Ammon's horn (tissue), 1 donor: ENCODE data around the gene RAD52.

Source experiments
- DNase-seq: peaks from one replicate; pipeline ENCODE4 v3.0.0-alpha.2; 2016; ENCODE audit warnings: low spot score

RAD52 gene

DNA sequence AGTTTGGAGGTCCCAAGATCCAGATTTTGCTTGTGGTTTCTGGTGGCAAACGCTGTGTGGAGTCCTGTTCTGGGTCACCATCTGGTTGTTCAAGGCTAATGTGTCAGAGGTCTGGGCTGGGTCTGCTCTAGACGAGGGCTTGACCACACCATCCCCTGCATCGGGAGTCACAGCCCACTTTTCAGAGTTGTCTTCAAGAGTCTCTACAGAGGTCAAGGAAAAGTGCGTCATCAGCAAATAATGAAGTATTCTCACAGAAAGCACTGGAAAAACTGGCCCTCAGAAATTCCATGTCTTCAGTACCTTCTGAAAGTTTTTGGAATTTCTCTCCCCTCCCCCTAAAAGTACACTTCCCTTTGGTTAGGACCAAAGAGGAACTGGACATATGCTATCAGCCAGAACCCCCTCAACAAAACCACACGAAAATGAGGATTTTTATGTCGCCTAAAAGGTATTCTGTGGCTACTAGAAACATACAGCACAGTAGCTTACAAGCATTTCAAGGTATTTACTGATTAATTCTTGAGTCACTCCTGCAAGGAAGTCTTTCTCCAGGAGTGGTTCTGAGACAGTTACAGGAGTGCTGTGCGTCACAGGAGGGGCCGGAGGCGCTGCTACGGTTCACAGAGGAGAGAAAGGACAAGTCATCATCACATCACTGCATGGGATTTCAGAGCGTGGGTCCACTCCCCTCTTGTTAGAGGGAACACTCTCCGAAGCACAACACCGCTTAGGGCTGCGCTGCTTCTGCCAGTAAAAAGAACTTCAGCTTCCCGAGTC is 35.4 kb downstream of the RAD52 start:
- DNase-seq: no peak

DNA sequence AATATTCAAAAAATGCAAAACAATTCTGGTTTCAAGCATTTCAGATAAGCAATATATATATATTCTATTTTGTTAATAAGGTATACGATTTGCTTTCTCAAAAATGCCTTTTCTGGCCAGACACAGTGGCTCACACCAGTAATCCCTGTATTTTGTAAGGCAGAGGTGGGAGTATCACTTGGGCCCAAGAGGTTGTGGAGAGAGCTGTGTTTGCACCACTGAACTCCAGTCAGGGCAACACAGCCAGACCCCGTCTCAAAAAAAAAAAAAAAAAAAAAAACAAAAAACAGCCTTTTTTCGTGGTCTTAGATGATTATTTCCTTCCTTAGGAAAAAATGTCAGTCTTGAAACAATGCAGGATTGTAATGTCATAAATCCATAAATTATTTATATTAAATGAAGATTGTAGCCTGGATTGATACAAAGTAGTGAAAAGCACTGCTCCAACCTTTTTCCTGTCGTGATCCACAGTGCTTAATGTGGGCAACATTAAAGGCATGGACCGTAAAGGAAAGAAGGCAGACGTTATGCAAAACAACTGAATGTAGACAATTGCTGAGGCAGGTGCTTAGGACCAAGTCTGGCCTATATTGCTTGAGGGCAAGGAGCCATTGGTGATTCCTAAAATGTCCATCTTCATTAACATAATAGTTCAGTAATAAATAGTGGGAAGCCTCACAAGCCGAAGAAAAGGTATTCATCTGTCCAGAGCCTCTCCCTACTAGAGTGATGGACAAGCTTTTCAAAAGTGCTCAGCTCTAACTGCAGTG is 36.8 kb downstream of the RAD52 start:
- DNase-seq: no peak

DNA sequence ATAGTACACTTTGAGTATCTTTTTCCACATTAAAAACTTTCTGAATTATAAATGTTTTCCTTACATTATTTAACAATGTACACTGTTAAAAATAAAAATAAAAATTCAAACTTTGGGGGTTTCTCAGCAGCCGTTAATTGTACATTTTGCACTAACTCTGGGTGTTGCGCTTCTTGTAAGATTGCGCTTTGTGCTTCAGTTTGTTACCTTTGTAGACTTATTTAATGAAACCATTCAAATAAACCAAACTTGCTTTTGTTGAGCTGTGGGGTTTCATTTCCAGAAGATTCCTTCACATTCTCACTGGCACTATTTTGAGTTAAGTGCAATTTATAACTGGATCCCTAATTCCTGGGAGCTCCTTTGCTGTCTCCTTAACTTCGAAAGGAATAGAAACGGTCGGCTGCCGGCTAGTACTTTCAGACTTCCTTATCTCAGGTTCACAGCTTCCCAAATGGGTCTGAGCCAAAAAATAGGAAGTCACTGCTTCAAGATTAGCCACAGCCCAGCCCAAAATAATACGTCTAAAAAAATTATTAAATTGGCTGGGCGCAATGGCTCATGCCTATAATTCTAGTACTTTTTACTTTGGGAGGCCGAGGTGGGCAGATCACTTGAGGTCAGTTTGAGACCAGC is 38.2 kb downstream of the RAD52 start:
- no peak for DNase-seq

DNA sequence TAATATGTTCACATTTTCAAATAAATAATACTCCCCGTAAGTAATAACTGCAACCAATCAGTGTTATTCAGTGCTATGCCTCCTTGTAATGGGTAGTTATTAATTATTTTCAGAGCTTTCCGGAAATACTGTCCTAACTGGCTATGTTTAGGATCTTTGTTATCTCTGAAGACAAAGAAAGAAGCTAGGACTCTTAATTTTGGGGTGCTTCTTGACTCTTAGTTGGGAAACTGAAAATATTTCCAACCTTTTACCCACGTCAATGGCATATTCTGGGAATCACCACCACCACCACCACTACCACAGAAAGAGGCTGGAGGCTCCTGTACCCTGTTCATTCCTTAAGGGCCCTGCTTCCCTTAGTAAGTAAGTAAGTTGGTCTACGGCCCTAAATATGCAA is 39.1 kb downstream of the RAD52 start:
- no peak for DNase-seq

DNA sequence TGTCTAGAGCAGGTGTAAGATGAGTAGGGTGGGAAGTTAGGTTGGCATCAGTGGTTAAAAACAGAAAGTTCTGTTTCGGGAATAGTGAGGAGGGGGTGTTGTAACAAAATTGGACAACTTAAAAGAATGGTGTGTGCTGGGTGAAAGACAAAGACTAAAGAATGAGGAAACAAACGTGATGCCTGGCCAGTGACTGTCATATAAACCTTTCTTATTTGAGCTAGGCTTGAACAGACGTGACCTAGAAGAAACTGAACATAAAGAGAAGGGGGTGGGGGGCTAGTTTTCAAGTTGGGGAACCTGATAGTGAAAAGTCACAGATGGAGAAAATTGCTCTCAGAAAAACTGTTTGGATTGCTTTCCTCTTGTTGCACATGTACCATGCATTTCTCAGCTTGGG is 39.6 kb downstream of the RAD52 start:
- no peak for DNase-seq

DNA sequence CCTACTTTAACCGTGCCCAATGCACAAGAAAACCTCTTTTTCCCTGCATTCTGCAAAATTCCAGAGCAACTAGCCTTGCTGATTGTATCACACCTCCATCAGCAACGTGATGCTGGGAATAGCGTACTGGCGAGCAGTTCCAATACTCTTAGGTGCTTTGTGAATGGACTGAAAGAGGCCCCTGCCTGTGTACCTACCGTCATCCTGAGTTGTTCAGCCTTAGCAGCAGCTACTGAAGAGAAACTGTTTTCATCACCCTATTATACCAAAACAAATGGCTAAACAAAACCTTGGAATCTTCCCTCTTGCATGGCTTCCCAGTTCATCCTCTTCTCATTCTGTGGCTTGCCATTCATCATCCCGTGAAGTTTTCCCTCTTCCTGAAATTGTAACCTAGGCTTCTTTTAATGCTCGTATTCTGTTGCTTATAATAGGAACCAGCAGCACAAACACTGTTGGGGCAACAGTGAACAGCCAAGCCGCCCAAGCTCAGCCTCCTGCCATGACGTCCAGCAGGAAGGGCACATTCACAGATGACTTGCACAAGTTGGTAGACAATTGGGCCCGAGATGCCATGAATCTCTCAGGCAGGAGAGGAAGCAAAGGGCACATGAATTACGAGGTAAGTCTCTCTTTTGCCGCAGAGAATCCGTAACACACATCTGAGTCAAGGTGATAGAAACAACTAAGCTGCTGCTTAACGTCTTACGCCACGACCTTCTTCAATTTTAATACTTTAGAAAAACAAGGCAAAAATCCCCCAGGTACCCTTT is 41.9 kb downstream of the RAD52 start:
- no peak for DNase-seq

DNA sequence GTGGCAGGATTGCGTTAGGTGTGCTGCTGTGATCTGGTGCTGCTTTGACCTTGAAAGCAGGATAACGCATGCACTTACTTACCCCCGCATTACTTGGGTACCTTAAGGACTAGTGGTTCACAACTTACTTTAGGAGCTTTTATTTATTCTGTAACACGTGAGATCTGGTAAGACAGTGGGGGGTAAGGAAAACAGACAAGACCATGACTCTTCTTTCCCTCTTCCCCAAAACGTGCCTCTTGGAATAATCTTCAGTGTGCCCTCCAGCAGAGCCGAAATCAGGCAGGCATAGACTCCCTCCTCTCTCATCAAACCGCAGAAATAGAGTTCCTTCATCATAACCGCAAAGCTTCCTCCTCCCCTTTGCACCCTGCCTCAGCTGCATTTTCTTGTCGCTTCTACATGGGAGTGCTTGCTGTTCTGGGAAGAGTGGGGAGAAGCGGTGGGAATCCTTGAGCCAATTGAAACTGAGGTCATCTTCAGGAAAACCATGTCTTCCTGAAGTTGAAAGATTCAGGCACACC is 43.4 kb downstream of the RAD52 start:
- no peak for DNase-seq

DNA sequence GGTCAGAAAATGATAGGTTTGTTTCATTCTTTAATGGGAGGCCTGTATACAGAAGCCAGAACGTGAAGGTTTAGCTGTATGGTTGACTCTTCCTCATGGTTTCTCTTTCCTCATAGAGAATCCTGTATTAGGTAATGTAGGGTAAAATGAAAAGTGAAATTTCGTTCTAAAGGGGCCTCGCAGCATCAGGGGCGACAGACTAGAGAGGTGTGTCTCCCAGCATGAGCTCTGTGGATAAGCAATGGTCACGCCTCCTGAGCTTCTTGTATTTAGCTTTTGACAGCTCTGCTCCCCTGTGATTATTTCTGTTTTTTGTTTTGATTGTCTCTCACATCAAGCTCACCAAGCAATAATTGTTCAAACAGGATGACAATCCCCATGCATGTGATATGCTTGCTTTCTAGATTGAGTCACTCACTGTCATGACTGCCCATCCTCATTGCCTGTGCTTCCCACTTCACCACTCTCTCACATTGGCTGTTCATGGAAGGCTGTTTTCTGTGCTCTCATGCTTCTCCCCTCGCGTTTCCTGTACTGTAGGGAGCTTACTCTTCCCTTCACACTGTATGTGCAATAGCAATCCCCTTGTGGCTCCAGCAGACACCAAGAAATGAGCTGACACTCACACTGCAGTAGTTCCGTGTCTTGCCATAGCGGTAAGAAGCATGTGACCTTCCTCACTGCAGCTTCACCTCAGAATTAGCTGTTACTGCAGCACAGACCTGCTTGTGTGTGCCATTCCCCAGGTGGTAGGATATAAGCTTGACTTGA is 44.0 kb downstream of the RAD52 start:
- no peak for DNase-seq

DNA sequence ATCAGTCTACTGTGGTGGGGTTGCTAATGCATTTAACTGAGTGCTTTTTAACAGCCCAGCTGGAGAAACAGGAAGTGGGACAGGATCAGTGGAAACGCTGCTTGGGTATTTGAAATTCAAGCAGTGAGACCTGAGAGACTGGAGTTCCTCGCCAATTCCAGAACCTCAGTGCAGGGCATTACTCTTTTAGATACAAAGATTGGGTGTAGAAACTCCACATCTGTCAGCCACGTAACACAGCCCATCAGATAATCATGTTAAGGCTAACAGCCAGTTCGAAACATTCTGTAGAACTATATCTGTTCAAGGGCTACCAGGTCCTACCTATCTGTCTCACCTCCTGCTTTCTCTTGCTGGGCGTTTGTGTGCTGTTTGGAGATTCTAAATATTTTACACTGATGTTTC is 45.5 kb downstream of the RAD52 start:
- DNase-seq: no peak

DNA sequence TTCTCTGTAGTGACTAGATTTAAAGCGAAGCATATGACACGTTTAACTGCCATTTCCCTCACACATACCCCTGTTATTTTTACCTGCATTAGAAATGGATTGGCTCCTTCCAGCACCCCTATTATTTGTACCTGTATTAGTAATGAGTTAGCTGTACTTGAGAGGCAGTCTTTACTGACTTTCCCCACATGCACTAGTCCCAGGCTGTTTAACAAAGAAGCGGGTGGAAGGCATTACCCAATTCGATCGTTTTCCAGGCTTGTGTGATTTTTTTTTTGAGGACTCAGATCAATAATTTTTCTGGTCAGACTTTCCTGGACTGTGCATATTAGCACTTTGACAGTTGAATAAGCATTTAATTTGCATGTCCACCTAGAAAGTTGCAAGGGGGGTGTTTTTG is 46.4 kb downstream of the RAD52 start:
- DNase-seq: no peak

DNA sequence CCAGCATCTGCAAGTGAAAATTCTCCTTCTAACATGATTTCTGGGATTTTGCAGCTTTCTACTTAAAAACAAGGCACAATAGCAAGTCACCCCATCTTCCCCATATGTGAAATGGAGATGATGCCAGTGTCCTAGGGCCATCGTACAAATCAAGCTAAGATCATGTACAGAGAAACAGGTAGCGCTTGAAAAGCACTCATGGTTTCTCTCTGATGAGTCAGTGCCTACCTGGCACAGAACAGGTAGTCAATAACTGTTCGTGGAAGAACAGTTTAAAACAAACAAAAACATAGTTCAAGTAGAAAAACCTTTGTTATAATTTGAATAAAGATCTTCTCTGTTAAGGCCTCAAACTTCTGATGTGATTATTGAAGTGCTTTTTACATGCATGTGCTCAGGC is 46.9 kb downstream of the RAD52 start:
- no peak for DNase-seq

DNA sequence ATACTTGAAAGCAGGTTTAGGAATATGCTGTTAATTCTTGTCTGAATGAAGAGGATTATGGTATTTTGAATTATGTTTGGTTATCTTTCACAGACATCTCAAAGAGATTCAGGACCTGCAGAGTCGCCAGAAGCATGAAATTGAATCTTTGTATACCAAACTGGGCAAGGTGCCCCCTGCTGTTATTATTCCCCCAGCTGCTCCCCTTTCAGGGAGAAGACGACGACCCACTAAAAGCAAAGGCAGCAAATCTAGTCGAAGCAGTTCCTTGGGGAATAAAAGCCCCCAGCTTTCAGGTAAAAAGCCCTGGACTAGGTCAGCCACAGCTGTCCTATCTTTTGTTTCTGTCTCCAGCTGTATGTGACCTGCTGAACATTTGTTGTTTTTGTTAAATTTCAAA is 52.1 kb downstream of the RAD52 start:
- DNase-seq: no peak

DNA sequence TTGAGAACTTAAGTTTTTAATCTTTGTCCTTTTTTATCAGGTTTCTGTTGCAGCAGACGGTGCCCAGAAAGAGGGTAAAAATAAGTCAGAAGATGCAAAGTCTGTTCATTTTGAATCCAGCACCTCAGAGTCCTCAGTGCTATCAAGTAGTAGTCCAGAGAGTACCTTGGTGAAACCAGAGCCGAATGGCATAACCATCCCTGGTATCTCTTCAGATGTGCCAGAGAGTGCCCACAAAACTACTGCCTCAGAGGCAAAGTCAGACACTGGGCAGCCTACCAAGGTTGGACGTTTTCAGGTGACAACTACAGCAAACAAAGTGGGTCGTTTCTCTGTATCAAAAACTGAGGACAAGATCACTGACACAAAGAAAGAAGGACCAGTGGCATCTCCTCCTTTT is 53.5 kb downstream of the RAD52 start:
- no peak for DNase-seq

DNA sequence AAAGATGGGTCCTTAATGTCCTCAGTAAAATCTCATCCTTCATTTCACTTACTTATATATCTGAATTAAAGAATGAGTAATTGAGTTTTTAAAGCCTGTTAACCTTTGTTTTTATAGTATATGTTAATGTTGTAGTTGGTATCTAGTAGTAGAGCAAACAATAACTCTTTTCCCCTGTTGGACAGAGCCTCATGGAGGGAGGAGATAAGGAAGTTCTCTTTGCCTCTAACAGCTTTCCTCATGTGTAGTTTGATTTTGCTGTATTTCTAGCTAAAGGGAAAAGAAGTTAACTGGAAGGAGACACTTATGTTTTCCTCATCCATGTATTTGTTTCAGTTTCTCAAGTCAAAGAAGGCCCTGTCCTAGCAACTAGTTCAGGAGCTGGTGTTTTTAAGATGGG is 55.3 kb downstream of the RAD52 start:
- DNase-seq: no peak

DNA sequence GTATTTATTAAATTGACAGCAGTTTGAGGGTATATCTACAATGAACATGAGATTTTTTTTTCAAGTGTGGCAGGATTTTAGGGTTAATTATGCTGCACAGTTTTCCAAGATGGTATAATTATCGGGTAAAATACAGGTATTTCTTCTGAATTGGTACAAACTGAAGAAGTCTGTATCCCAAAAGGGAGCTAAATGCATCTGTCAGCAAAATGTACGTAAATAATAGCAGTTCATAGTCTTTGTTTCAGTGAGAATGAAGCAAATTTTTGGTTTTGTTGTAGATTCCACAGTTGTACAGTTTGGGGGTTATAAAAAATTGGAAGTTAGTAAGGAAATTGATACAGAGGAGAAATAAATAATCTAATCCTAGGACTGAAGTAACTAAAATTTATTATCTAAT is 63.3 kb downstream of the RAD52 start:
- no peak for DNase-seq

DNA sequence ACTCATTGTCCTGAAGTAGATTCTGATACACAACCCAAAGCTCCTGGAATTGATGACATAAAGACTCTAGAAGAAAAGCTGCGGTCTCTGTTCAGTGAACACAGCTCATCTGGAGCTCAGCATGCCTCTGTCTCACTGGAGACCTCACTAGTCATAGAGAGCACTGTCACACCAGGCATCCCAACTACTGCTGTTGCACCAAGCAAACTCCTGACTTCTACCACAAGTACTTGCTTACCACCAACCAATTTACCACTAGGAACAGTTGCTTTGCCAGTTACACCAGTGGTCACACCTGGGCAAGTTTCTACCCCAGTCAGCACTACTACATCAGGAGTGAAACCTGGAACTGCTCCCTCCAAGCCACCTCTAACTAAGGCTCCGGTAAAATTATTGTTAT is 63.8 kb downstream of the RAD52 start:
- no peak for DNase-seq

DNA sequence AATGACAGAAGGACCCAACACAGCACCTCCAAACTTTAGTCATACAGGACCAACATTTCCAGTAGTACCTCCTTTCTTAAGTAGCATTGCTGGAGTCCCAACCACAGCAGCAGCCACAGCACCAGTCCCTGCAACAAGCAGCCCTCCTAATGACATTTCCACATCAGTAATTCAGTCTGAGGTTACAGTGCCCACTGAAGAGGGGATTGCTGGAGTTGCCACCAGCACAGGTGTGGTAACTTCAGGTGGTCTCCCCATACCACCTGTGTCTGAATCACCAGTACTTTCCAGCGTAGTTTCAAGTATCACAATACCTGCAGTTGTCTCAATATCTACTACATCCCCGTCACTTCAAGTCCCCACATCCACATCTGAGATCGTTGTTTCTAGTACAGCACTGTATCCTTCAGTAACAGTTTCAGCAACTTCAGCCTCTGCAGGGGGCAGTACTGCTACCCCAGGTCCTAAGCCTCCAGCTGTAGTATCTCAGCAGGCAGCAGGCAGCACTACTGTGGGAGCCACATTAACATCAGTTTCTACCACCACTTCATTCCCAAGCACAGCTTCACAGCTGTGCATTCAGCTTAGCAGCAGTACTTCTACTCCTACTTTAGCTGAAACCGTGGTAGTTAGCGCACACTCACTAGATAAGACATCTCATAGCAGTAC is 64.6 kb downstream of the RAD52 start:
- DNase-seq: no peak

DNA sequence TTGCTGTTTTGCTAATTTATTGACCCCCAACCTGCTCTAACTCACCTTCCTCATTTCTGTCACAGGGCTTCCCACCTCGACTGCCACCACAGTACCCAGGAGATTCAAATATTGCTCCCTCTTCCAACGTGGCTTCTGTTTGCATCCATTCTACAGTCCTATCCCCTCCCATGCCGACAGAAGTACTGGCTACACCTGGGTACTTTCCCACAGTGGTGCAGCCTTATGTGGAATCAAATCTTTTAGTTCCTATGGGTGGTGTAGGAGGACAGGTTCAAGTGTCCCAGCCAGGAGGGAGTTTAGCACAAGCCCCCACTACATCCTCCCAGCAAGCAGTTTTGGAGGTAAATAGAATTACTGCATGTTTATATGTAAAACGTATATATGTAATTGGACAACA is 68.8 kb downstream of the RAD52 start:
- no peak for DNase-seq

DNA sequence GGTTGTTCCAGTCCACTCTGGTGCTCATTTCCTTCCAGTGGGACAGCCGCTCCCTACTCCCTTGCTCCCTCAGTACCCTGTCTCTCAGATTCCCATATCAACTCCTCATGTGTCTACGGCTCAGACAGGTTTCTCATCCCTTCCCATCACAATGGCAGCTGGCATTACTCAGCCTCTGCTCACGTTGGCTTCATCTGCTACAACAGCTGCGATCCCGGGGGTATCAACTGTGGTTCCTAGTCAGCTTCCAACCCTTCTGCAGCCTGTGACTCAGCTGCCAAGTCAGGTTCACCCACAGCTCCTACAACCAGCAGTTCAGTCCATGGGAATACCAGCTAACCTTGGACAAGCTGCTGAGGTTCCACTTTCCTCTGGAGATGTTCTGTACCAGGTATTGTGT is 69.9 kb downstream of the RAD52 start:
- peak; percentile 56 for DNase-seq

DNA sequence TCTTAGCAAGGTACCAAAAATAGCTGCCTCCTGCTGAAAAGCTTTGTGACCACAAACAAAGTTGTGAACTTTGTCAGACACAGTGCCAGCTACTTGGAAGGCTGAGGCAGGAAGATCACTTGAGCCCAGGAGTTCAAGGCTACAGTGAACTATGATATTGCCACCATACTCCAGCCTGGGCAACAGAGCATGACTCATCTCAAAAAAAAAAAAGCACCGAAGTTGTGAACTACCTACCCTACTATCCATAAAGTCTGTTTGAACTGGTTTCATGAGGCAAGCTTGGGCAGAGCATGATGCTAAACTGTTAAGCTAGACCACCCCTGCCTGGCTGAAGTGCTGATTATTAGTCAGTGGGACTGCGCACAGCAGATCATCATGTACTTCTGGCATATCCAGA is 75.5 kb downstream of the RAD52 start:
- no peak for DNase-seq

DNA sequence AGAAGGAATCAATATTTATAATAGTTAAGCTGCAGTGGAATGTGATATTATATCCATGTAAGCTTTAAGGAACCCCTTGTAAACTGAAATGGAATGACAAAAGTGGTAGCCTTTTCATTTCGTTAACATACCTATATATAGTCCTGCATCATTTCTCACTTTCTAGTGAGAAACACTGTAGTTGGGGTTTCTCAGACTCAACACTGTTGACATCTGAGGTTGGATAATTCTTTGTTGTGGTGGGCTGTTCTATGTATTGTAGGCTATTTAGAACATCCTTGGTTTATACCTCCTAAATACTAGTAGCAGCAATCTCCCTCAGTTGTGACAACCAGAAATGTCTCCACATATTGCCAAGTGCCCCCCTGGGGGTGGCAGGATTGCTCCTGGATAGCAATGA is 79.1 kb downstream of the RAD52 start:
- DNase-seq: no peak
